Ishikawa (cell line): ENCODE results near the gene KYAT1.

Experiments used
- CREB1 ChIP-seq: IDR thresholded peaks from 2 replicates; pipeline ENCODE4 v1.6.1; 2012; ENCODE audit warnings: low read depth
- EP300 ChIP-seq: IDR thresholded peaks from 2 replicates; pipeline ENCODE4 v1.6.1; 2012; ENCODE audit warnings: borderline replicate concordance
- RAD21 ChIP-seq: IDR thresholded peaks from 2 replicates; pipeline ENCODE4 v1.6.1; 2012; ENCODE audit warnings: low read depth
- TAF1 ChIP-seq: IDR thresholded peaks from 2 replicates; pipeline ENCODE4 v1.6.1; 2012; ENCODE audit warnings: low read depth, mild to moderate bottlenecking
- TCF12 ChIP-seq: IDR thresholded peaks from 2 replicates; pipeline ENCODE4 v1.6.1; 2012; ENCODE audit warnings: low read depth
- YY1 ChIP-seq: IDR thresholded peaks from 2 replicates; pipeline ENCODE4 v1.6.1; 2012; ENCODE audit warnings: low read depth

DNA sequence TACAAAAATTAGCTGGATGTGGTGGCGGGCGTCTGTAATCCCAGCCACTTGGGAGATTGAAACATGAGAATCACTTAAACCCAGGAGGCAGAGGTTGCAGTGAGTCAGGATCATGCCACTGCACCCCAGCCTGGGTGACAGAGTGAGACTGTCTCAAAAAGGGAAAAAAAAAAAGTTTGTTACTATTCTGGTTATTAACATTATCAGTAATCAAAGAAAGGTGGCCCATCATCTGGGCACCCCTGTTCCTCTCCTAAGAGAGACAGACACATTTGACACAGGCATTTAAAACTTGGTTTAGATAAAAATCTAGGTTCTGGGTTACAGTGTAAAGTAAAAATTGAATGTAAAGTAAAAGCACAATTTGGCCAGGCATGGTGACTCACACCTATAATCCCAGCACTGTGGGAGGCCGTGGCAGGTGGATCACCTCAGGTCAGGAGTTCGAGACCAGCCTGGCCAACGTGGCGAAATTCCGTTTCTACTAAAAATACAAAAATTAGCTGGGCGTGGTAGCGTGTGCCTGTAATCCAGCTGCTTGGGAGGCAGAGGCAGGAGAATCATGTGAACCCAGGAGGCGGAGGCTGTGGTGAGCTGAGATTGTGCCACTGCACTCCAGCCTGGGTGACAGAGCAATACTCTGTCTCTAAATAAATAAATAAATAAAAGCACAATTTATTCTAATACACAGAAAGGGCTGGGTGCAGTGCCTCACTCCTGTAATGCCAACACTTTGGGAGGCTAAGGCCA, 22.3 kb upstream of the KYAT1 start:
- TF ChIP-seq TAF1 (no peak), CREB1 (no peak), RAD21 (no peak), YY1 (no peak), EP300 (no peak), TCF12 (no peak)
